ENCODE data around the gene SKI. TPM values are rescaled to one million over a fixed set of nuclear protein-coding genes. Genes with fewer than 3 reads are reported as not detected.

The SKI gene
- total RNA-seq, 2 experiments from 2014 or later: 4.7 to 11.7 TPM

DNA sequence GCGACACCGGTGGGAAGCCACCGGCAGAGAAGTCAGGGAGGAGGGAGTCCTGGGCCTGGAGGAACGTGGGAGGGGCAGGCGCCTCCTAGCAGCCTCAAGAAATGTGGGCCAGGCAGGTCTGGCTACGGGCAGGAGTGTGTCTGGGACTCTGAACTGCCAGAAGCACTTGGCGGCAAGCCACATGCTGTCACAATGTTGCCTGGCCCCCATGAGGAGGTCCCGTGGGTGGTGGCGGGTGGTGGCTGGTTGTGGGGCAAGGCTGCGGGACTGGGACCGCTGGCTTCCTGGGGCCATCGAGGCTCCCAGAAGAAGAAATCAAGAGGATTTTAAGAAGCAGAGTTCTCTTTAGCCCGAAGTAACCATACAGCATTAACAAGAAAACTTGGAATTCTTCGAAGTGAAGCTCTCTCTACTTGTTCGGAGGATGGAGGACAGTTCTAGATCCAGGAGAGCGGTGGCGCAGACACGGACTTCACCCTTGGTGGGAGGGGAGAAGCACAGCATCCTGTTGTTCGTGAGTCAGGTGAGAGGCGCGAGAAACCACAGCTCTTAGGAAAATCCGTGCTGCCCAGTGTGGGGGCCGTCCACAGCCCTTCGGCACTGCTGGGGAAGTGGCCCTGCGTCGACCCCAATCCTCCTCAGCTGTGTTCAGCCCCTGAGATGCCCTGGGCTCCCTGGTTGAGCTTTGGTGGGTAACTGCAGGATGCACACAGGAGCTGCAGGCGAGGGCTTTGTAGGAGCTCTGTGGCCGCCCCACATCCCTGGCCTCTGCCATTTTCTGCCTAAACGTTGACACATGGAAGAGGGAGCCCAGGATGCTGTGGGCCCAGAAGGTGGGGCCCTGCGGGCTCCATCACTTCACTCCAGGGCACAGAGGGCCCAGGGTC, 12.4 kb downstream of the SKI start:
- no peaks in the 10 kb centered on the region for H3K9me2 ChIP-seq (ENCODE audit: insufficient read depth, low read length)
- no peaks in the 10 kb centered on the region for H3K36me3 ChIP-seq (ENCODE audit: insufficient read depth, low read length)
- TF ChIP-seq CTCF (conservative IDR thresholded peaks at IDR 0.05; ENCODE audit: low read length) (no peak), EZH2phosphoT487 (IDR thresholded peaks at IDR 0.05; ENCODE audit: borderline replicate concordance, low read depth, low read length) (no peak)
- peaks cover 6% of the 10 kb centered on the region for H4K20me1 ChIP-seq (ENCODE audit: insufficient read depth, low read length)
- no TSS peak for BruUV-seq (replicated peaks)
- H3K4me2 ChIP-seq (ENCODE audit: low read length): no peak overlapping the region
- intact Hi-C loops (cut with micrococcal nuclease; ENCODE audit: unreplicated experiment): no loop called here
- H3K4me3 ChIP-seq (ENCODE audit: low read depth, low read length, poor library complexity, severe bottlenecking): no peak overlapping the region
- H3K27ac ChIP-seq (ENCODE audit: low read depth, low read length, poor library complexity, severe bottlenecking): no peak overlapping the region
- no peak for DNase-seq (ENCODE audit: low spot score)
- H3K79me2 ChIP-seq (ENCODE audit: insufficient read depth, low read depth, low read length): no peaks in the 10 kb centered on the region
- ChIA-PET CTCF (ENCODE audit: unreplicated experiment) (no interaction called here), POLR2A (no interaction called here)
- H2AFZ ChIP-seq (ENCODE audit: low read length): no peak overlapping the region
- no peaks in the 10 kb centered on the region for H3K4me1 ChIP-seq (ENCODE audit: insufficient read depth, low read length, poor library complexity, severe bottlenecking)
- no peaks in the 10 kb centered on the region for H3K9me3 ChIP-seq (ENCODE audit: low read length)

DNA sequence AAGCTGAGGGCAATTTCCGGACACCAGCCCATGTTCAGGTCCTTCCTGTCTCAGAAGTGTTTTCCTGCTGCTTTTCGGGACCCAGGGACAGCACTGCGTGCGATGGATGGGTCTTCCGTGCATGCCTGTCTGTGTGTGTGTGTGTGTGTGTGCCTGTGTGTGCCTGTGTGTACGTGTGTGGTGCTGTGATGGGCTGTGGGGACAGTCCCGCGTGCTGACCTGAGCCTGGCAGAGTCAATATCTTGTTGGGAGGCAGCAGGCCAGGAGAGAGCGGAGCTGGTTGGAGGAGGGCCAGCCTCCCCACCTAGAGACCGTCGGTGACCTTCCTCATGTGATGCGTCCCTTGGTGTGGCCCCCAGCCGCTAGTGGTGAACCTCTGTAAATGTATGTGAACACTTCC, 13.7 kb downstream of the SKI start:
- Histone ChIP-seq H3K4me3 (ENCODE audit: low read depth, low read length, poor library complexity, severe bottlenecking) (no peak overlapping the region), H3K36me3 (ENCODE audit: insufficient read depth, low read length) (no peaks in the 10 kb centered on the region), H3K9me3 (ENCODE audit: low read length) (no peaks in the 10 kb centered on the region), H4K20me1 (ENCODE audit: insufficient read depth, low read length) (peaks cover 6% of the 10 kb centered on the region), H3K9me2 (ENCODE audit: insufficient read depth, low read length) (no peaks in the 10 kb centered on the region), H2AFZ (ENCODE audit: low read length) (no peak overlapping the region), H3K79me2 (ENCODE audit: insufficient read depth, low read depth, low read length) (no peaks in the 10 kb centered on the region), H3K4me1 (ENCODE audit: insufficient read depth, low read length, poor library complexity, severe bottlenecking) (no peaks in the 10 kb centered on the region), H3K27ac (ENCODE audit: low read depth, low read length, poor library complexity, severe bottlenecking) (no peak overlapping the region), H3K4me2 (ENCODE audit: low read length) (no peak overlapping the region)
- POLR2A ChIA-PET: no interaction called here
- intact Hi-C loops (cut with micrococcal nuclease; ENCODE audit: unreplicated experiment): no loop called here
- CTCF ChIA-PET (ENCODE audit: unreplicated experiment): no interaction called here
- no peak for DNase-seq (ENCODE audit: low spot score)
- TF ChIP-seq EZH2phosphoT487 (IDR thresholded peaks at IDR 0.05; ENCODE audit: borderline replicate concordance, low read depth, low read length) (no peak), CTCF (conservative IDR thresholded peaks at IDR 0.05; ENCODE audit: low read length) (no peak)
- no TSS peak for BruUV-seq (replicated peaks)

All from OCI-LY7 (cell line).